LNCaP clone FGC (cell line): ENCODE measurements around the gene ESR2.

Source experiments
- DNase-seq: peaks from one replicate; pipeline ENCODE4 v3.0.0-alpha.2; 2011; ENCODE audit warnings: low read depth
- H3K4me3 ChIP-seq: 2 replicates; pipeline ENCODE4 v1.5.1; 2011; ENCODE audit warnings: mild to moderate bottlenecking, low read depth, low read length, control low read depth
- CTCF ChIP-seq: IDR thresholded peaks from 2 replicates; pipeline ENCODE4 v1.5.1; 2012; ENCODE audit warnings: mild to moderate bottlenecking; ENCODE audit not compliant: control insufficient read depth, insufficient read depth; ENCODE audit errors: extremely low read depth

Gene ESR2

GRCh38 chr14:64115401-64115800, 178.8 kb downstream of the ESR2 start:
- no peak for TF ChIP-seq CTCF
- DNase-seq: no peak
- no peak overlapping the region for H3K4me3 ChIP-seq

- no peak for TF ChIP-seq CTCF
- no peak for DNase-seq
- H3K4me3 ChIP-seq: no peak overlapping the region
These were observed 179.4 kb downstream of the ESR2 start for GRCh38 chr14:64114796-64115195.

GRCh38 chr14:64114166-64114565, 180.0 kb downstream of the ESR2 start:
- no peak for TF ChIP-seq CTCF
- no peak overlapping the region for H3K4me3 ChIP-seq
- no peak for DNase-seq

- no peak for TF ChIP-seq CTCF
- peak overlapping the region; percentile 44 for H3K4me3 ChIP-seq
- peak; percentile 84 for DNase-seq
These were observed 181.1 kb downstream of the ESR2 start for GRCh38 chr14:64112867-64113678.

- H3K4me3 ChIP-seq: no peak overlapping the region
- no peak for DNase-seq
- no peak for TF ChIP-seq CTCF
These were observed 183.4 kb downstream of the ESR2 start for GRCh38 chr14:64110802-64111201.

- DNase-seq: no peak
- no peak for TF ChIP-seq CTCF
These were observed 184.2 kb downstream of the ESR2 start for GRCh38 chr14:64109819-64110554.

GRCh38 chr14:64107438-64107837, 186.7 kb downstream of the ESR2 start:
- no peak for TF ChIP-seq CTCF
- no peak for DNase-seq
- H3K4me3 ChIP-seq: no peak overlapping the region

More at GRCh38 chr14:64109819-64110554, 184.2 kb downstream of the ESR2 start:
- H3K4me3 ChIP-seq: no peak overlapping the region
